GM10248 (cell line): ENCODE results near the gene PPP4R4.
"Not testable (repeated sequence)": the region's sequence is repeated elsewhere in the genome, so short reads cannot be mapped to it uniquely, and the experiment has no call there.

Source experiments
- CTCF ChIA-PET: fragments of 300-600 bp; sonication (Branson Sonifier 250); formaldehyde crosslinking; extraction: SDS; loops from one replicate; lab custom pipeline; 2021; ENCODE audit warnings: antibody characterized with exemption; lab: Yijun Ruan, JAX
- POLR2A ChIA-PET: fragments of 350-650 bp; sonication (Branson Sonifier 250); formaldehyde crosslinking; extraction: SDS; loops from one replicate; lab custom pipeline; 2020; ENCODE audit warnings: antibody characterized with exemption; lab: Yijun Ruan, JAX
- DNase-seq: peaks from one replicate; pipeline ENCODE4 v3.0.0; 2012; ENCODE audit errors: extremely low spot score
- TF ChIP-seq, protein P1 (sequence below): IDR thresholded peaks from 2 replicates; pipeline ENCODE4 v1.5.1; 2012; ENCODE audit warnings: mild to moderate bottlenecking, low read depth; ENCODE audit errors: extremely low read depth, missing control alignments, control extremely low read depth

The PPP4R4 gene

DNA sequence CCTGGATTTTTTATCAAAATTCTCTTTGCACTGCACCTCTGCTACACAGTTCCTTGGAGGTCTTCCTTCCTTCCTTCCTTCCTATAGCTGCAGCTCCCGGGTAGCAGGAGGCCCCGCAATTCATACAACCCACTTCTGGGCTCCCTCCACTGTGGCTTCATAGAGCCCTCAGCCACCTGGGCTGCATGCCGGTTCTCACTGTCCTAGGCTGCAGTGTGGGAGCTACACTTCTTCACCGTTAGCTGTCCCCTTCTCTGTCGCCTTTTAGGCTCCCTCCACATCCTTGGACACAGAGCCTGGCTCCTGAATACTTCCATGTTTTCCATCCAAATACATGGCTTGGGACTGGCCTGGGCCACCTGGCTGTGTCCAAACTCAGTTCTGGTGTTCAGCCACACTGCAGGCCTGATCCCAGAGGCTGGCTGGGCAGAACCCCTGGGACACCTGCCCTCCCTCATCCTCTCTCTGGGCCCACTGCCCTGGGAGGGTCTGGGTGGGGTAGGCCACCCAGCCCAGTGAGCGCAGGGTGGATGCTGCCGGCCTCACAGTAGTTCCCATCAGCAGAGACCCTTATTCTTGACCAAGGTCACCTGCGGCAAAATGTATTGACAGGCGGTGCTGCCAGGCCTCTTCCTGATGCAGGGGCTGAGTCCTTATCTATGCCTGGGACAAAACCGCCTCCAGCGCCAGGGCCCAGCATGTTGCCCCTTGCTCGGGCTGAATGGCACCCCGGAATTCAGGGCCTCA lies 117.2 kb downstream of the PPP4R4 start:
- ChIA-PET CTCF (interaction anchor here (1.1 kb wide), 1 partner anchor 9 kb away, joined by 3 read pairs; no protein-coding TSS in a partner anchor), POLR2A (no interaction called here)
- TF ChIP-seq, protein P1, sequence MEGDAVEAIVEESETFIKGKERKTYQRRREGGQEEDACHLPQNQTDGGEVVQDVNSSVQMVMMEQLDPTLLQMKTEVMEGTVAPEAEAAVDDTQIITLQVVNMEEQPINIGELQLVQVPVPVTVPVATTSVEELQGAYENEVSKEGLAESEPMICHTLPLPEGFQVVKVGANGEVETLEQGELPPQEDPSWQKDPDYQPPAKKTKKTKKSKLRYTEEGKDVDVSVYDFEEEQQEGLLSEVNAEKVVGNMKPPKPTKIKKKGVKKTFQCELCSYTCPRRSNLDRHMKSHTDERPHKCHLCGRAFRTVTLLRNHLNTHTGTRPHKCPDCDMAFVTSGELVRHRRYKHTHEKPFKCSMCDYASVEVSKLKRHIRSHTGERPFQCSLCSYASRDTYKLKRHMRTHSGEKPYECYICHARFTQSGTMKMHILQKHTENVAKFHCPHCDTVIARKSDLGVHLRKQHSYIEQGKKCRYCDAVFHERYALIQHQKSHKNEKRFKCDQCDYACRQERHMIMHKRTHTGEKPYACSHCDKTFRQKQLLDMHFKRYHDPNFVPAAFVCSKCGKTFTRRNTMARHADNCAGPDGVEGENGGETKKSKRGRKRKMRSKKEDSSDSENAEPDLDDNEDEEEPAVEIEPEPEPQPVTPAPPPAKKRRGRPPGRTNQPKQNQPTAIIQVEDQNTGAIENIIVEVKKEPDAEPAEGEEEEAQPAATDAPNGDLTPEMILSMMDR: no peak
- no peak for DNase-seq

DNA sequence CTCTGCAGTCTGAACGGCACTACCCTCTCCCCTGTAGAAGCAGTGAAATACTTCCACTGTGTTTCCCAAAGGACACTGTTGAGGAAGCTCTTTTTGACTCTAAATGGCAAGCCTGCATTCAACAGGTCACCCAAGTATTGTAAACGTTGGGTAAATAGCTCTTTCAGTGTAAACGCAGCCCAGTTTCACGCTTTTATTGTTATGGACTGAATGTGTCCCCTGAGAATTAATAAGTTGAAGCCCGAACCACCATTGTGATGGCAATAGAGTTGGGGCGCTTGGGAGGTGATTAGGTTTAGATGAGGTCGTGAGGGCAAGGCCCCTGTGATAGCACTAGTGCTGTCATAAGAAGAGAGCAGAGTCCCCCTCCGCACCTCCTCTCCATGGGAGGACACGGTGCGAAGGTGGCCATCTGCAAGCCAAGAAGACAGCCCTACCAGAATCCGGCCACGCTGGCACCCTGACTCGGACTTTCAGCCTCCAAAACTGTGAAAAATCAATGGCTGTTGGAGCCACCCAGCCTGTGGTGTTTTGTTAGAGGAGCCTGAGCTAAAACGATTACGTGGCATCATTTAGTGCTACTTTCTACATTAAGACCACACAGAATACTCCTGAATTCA lies 117.9 kb downstream of the PPP4R4 start:
- TF ChIP-seq, protein P1: no peak
- CTCF ChIA-PET: no interaction called here

DNA sequence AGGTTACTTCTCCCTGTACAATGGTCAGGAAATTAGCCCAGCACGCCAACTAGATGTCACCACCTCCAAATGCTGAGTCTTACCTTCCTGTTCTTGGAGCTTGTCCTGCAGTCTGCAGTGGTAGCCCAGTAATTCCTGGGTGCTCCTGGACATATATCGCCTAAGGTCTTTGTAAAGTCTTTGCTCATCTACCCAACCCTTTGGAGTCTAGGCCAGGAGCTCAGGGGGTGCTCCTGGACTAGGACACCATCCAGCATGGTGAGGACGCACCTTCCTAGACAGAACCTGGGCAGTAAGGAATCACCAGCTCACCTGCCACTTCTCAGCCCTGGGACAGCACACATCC lies 118.4 kb downstream of the PPP4R4 start:
- DNase-seq: no peak
- POLR2A ChIA-PET: no interaction called here
- TF ChIP-seq, protein P1: no peak
- CTCF ChIA-PET: no interaction called here

More for the DNA sequence above, 117.9 kb downstream of the PPP4R4 start:
- POLR2A ChIA-PET: no interaction called here
- DNase-seq: no peak

DNA sequence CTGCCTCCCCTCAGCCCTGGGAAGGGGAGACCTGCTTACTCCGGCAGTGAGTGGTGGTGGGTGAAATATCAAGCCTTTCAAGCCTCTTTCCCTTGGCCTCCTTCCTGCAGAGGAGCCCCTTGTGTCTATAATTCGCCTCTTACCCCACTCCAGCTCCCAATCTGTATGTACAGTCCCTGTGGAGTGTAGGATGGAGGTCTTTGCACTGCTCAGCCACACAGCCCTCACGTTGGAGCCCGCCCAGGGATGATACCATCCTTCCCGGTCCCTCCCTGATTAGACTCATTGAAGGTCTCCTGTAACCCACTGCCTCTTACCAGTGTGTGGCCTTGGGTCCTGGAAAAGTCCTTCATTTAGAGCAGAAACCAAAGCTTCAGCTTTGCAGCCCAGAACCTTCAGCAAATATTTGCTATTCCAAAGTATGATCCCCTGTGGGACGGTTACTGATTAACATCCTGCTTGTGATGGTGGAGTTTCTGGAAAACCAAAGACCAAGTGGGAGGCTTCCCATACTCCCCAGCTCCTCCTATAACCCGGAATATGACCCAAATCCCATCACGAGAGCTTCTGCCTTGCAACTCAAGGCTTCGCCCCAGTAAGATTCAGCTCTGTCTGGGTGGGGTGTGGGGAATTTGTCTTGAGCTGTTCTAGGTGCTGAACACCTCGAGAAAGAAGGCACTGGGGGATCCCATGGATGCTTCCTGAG lies 118.9 kb downstream of the PPP4R4 start, which contains the start of gene SERPINA10:
Gene SERPINA10, minus strand, starts transcription at position 397 of the 706 bp plus-strand sequence. CDS start 2,675 bp downstream, outside the sequence.
- POLR2A ChIA-PET: no interaction called here
- TF ChIP-seq, protein P1: no peak
- DNase-seq: no peak
- CTCF ChIA-PET: interaction anchor here (1.6 kb wide), 1 partner anchor 17 kb away, joined by 3 read pairs; no protein-coding TSS in a partner anchor

DNA sequence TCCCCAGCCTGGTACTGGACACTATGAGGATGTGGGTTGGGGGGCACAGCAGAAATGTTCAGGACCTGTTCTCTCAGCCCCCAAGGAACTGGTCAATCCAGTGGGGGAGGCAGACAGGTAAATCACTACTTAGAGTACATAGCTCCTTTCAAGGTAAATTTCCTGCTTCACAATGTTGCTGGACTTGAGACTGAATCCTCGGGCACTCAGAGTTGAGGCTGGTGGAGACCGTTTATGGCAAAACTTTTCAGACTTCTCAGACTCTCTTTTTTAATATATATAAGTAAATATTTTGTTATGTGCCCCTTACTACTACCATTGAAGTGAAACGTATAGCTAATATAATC lies 119.4 kb downstream of the PPP4R4 start:
- POLR2A ChIA-PET: no interaction called here
- CTCF ChIA-PET: interaction anchor here (1.6 kb wide), 1 partner anchor 16 kb away, joined by 3 read pairs; no protein-coding TSS in a partner anchor
- TF ChIP-seq, protein P1: no peak
- no peak for DNase-seq

DNA sequence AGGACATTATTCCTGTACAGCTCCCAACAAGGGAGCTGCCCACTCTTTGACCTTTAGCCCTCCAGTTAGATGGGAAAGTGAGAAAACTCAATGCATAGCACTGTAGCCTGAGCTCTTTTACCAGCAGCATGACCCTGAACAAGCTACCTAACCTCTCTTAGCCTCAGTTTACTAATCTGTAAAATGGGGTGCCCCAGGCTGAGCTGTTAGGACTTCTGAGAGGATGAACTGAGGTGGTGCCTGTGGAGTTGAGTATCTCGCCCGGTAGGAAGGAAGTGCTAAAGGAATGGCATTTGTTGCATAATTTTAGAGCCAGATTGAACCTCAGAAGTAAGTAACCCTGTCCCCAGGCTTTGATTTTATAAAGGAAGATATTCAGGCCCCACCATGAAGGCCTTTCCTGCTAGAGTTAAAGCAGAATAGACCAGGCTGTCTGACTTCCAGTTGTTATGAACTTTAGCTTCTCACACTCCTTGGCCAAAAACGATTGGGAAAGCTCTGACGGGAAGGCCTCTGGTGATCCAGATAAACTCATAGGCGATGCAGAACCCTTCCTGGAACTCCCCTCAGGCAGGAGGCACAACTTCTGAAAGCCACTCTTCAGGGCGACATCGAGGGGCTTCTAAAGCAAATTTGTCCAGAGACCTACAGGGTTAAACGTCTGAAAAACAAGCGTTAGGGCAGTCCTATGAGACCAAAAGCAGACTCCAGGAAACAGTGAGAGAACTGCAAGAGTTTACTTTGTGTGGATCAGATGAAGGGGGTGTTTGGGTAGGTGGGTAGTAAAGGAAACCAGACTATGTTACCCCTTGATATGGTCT lies 121.4 kb downstream of the PPP4R4 start:
- no peak for DNase-seq
- CTCF ChIA-PET: no interaction called here
- POLR2A ChIA-PET: no interaction called here
- TF ChIP-seq, protein P1: no peak

DNA sequence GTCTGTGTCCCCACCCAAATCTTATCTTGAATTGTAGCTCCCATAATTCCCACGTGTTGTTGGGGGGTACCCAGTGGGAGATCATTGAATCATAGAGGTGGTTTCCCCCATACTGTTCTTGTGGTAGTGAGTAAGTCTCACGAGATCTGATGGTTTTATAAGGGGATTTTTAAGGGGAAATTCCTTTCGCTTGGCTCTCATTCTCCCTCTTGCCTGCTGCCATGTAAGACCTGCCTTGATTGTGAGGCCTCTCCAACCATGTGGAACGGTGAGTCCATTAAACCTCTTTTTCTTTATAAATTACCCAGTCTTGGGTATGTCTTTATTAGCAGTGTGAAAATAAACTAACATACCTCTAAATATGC lies 122.0 kb downstream of the PPP4R4 start:
- CTCF ChIA-PET, POLR2A ChIA-PET, DNase-seq: not testable (repeated sequence)
